KMS-11 (cell line): ENCODE measurements around the gene SNRPA.

ENCODE experiments used
- H2AFZ ChIP-seq: fragments of 200-600 bp; sonication (generic); 2 replicates; pipeline ENCODE4 v1.6.1; 2016; ENCODE audit warnings: antibody characterized with exemption, mixed run types, low read depth
- H3K27ac ChIP-seq: fragments of 200-600 bp; sonication (generic); 2 replicates; pipeline ENCODE4 v1.6.1; 2016; ENCODE audit warnings: mild to moderate bottlenecking, mixed run types
- H3K27me3 ChIP-seq: fragments of 200-600 bp; sonication (generic); 2 replicates; pipeline ENCODE4 v1.6.1; 2017; ENCODE audit warnings: mild to moderate bottlenecking, low read depth, mixed run types, moderate library complexity; ENCODE audit not compliant: insufficient read depth
- H3K36me3 ChIP-seq: fragments of 200-600 bp; sonication (generic); 2 replicates; pipeline ENCODE4 v1.6.1; 2017; ENCODE audit warnings: mild to moderate bottlenecking, mixed run types; ENCODE audit not compliant: insufficient read depth
- H3K4me1 ChIP-seq: fragments of 200-600 bp; sonication (generic); 2 replicates; pipeline ENCODE4 v1.6.1; 2016; ENCODE audit warnings: mild to moderate bottlenecking, low read depth, mixed run types; ENCODE audit not compliant: poor library complexity, severe bottlenecking
- H3K4me2 ChIP-seq: fragments of 200-600 bp; sonication (generic); 2 replicates; pipeline ENCODE4 v1.7.0; 2016; ENCODE audit warnings: mild to moderate bottlenecking, mixed run types
- H3K4me3 ChIP-seq: fragments of 200-600 bp; sonication (generic); IDR thresholded peaks from 2 replicates; pipeline ENCODE4 v1.6.1; 2017; ENCODE audit warnings: low read depth, low read length, mixed read lengths; ENCODE audit not compliant: insufficient read depth
- H3K79me2 ChIP-seq: fragments of 200-600 bp; sonication (generic); 2 replicates; pipeline ENCODE4 v1.6.1; 2016; ENCODE audit warnings: low read depth, mixed run types; ENCODE audit not compliant: insufficient read depth
- H3K9ac ChIP-seq: fragments of 200-600 bp; sonication (generic); 2 replicates; pipeline ENCODE4 v1.6.1; 2016; ENCODE audit warnings: mild to moderate bottlenecking, mixed run types
- H4K20me1 ChIP-seq: fragments of 200-600 bp; sonication (generic); 2 replicates; pipeline ENCODE4 v1.6.1; 2016; ENCODE audit warnings: mild to moderate bottlenecking, mixed run types; ENCODE audit not compliant: insufficient read depth
- TF ChIP-seq, protein P1 (sequence below): fragments of 200-600 bp; sonication (generic); conservative IDR thresholded peaks from 2 replicates; pipeline ENCODE4 v1.6.1; 2017; ENCODE audit warnings: low read depth, mild to moderate bottlenecking, antibody characterized with exemption, low read length, moderate library complexity, mixed read lengths

SNRPA gene

DNA sequence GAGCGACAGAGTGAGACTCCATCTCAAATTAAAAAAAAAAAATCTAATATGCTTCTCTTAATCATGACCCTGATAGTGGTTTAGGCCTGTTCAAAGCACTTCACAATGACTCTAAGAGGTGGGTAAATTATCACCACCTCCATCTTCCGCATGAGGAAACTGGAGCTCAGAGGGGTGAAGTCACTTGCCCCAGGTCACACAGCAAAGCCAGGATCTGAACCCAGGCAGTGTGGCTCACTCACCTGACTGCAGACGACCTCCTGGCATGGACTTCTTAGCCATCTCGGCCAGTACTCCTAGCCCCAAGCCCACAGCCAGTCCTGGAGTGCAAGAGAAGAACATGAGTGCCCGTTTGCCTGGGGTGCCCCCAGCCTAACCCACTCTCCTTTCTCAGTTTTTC, 41.2 kb upstream of the SNRPA start:
- no peak overlapping the region for H3K4me3 ChIP-seq
- no peak overlapping the region for H3K9ac ChIP-seq
- no peak overlapping the region for H3K27ac ChIP-seq
- H3K4me2 ChIP-seq: no peak overlapping the region
- H2AFZ ChIP-seq: no peak overlapping the region
- TF ChIP-seq, protein P1, sequence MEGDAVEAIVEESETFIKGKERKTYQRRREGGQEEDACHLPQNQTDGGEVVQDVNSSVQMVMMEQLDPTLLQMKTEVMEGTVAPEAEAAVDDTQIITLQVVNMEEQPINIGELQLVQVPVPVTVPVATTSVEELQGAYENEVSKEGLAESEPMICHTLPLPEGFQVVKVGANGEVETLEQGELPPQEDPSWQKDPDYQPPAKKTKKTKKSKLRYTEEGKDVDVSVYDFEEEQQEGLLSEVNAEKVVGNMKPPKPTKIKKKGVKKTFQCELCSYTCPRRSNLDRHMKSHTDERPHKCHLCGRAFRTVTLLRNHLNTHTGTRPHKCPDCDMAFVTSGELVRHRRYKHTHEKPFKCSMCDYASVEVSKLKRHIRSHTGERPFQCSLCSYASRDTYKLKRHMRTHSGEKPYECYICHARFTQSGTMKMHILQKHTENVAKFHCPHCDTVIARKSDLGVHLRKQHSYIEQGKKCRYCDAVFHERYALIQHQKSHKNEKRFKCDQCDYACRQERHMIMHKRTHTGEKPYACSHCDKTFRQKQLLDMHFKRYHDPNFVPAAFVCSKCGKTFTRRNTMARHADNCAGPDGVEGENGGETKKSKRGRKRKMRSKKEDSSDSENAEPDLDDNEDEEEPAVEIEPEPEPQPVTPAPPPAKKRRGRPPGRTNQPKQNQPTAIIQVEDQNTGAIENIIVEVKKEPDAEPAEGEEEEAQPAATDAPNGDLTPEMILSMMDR: no peak
- H3K4me1 ChIP-seq: peaks cover 9% of the 10 kb centered on the region
- H3K36me3 ChIP-seq: no peaks in the 10 kb centered on the region
- no peaks in the 10 kb centered on the region for H3K27me3 ChIP-seq
- no peaks in the 10 kb centered on the region for H4K20me1 ChIP-seq
- no peaks in the 10 kb centered on the region for H3K79me2 ChIP-seq

DNA sequence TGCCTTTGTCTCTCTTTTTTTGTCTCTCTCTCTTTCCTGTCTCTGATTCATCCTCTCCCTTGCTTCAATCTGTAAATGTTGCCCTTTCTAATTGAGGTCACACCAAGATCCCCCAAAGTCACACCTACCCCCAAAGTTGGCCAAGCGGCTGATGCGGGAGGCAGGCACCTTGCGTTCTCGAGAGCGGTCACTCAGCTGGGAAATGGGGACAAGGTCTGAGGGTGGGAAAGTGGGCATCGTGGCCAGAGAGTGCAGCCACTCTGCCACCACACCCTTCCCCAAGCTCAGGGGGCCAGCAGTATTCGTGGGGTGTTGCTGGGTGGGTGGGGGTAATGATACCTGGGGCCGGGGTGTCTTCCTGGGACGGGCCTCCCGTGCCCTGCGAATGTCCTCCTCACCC, 37.1 kb upstream of the SNRPA start:
- no peak overlapping the region for H3K9ac ChIP-seq
- H4K20me1 ChIP-seq: no peaks in the 10 kb centered on the region
- TF ChIP-seq, protein P1: no peak
- H3K4me1 ChIP-seq: peaks cover 36% of the 10 kb centered on the region
- H3K27ac ChIP-seq: no peak overlapping the region
- no peaks in the 10 kb centered on the region for H3K27me3 ChIP-seq
- H3K4me3 ChIP-seq: no peak overlapping the region
- no peaks in the 10 kb centered on the region for H3K36me3 ChIP-seq
- H3K4me2 ChIP-seq: peak overlapping the region; percentile 95; the same call in 1 of the 2 replicates
- H2AFZ ChIP-seq: no peak overlapping the region
- H3K79me2 ChIP-seq: peaks cover 8% of the 10 kb centered on the region; the same call in 1 of the 2 replicates

DNA sequence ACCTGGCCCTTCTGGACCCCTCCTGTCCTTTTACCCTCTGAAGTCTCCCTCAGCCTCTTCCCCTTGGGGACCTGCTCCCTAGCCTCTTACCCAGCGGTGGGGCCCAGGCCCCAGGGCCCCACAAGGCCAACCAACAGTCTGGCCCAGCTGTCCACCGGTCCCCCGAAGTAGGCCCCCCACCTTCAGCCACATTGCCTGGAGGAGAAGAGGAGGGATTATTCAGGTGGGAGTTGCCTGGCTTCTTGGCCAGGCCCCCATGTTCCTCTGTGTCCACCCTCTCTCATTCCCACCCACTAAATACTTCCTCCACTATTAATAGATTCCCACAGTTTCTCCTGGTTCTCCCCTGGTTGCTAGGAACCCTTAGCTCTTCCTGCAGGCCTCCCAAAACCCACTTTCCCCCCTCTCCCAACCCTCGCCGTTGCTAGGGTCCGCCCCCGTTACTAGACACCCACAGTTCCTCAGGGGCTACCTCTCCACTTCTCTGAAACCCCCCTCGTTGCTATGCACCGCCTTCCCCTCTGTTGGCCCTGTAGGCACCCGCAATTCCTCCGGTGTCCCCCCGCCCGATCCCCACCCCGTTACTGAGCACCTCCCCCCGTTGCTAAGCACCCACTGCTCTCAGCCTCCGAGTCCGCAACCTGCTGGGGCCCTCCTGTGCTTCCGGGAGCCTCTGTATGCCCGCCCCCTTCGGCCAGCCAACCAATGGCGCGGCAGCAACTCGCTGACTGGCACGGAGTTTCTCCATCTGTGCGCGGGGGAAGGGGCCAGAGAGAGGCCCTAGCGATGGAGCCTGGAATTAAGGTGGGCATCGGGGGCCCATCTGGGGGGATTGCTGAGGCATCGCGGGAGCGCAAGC, 36.3 kb upstream of the SNRPA start:
- TF ChIP-seq, protein P1: no peak
- peaks cover 8% of the 10 kb centered on the region; the same call in 1 of the 2 replicates for H3K79me2 ChIP-seq
- H3K27me3 ChIP-seq: no peaks in the 10 kb centered on the region
- no peaks in the 10 kb centered on the region for H4K20me1 ChIP-seq
- peaks cover 43% of the 10 kb centered on the region for H3K4me1 ChIP-seq
- peak overlapping the region; percentile 95 for H3K4me2 ChIP-seq
- H3K36me3 ChIP-seq: no peaks in the 10 kb centered on the region
- H3K9ac ChIP-seq: peak overlapping the region; percentile 60; the same call in 1 of the 2 replicates
- H3K27ac ChIP-seq: peak overlapping the region; percentile 59
- H2AFZ ChIP-seq: peak overlapping the region; percentile 57
- no peak overlapping the region for H3K4me3 ChIP-seq

DNA sequence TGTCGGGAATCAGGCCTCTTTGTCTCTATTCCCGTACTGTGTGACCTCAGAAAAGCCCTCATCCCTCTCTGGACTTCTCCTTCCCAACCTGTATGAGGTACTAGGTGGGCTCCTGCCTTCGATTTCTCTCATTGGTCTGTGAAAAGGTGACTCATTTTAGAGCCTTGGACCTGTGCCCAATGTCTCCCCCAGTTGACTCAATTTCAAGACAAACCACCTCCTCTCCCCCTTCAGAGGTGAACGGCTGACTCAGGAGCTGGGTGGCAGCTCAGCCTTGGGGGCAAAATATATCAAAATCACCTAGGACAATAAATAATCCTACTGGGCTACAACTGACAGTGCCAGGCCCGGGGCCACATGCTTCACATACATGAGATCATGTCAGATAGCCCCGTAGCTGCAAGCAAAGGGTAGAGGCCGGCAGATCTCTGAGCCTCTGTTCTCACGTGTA, 34.9 kb upstream of the SNRPA start:
- peak overlapping the region; percentile 17 for H3K27ac ChIP-seq
- no peaks in the 10 kb centered on the region for H3K27me3 ChIP-seq
- H4K20me1 ChIP-seq: no peaks in the 10 kb centered on the region
- peak overlapping the region; percentile 57 for H2AFZ ChIP-seq
- peak overlapping the region; percentile 95 for H3K4me2 ChIP-seq
- no peak overlapping the region for H3K4me3 ChIP-seq
- TF ChIP-seq, protein P1: no peak
- peaks cover 8% of the 10 kb centered on the region; the same call in 1 of the 2 replicates for H3K79me2 ChIP-seq
- peak overlapping the region; percentile 71; the same call in 1 of the 2 replicates for H3K9ac ChIP-seq
- H3K4me1 ChIP-seq: peaks cover 54% of the 10 kb centered on the region
- H3K36me3 ChIP-seq: no peaks in the 10 kb centered on the region
